Glomerular endothelial cell (primary cell): ENCODE data around the gene CSNK1D. TPM values are rescaled to one million over a fixed set of nuclear protein-coding genes. Genes with fewer than 3 reads are reported as not detected.
A peak's percentile ranks its signal among the peaks of the same experiment; 100 is the strongest.

Source experiments
- DNase-seq: peaks from one replicate; pipeline ENCODE4 v3.0.0-alpha.2; 2011; ENCODE audit warnings: low read depth, low spot score; ENCODE audit errors: extremely low read depth
- total RNA-seq: library from RNA; depleted of rRNA; stranded (reverse); fragments of >200 nt; gene quantifications from 2 replicates; pipeline ENCODE4 v1.2.3, GENCODE V29; 2015

The CSNK1D gene
- total RNA-seq, 1 donor from 2014 or later: 88.0 TPM

DNA sequence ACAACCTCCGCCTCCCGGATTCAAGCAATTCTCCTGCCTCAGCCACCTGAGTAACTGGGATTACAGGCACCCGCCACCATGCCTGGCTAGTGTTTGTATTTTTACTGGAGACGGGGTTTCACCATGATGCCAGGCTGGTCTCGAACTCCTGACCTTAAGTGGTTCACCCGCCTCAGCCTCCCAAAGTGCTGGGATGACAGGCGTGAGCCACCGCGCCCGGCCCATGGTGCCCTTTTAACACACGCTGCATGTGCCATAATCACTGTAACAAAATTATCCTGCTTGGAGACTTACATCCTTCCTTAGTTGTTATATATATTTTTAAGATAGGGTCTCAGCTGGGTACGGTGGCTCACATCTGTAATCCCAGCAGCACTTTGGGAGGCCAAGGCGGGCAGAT, 38.5 kb upstream of the CSNK1D start:
- DNase-seq: no peak

DNA sequence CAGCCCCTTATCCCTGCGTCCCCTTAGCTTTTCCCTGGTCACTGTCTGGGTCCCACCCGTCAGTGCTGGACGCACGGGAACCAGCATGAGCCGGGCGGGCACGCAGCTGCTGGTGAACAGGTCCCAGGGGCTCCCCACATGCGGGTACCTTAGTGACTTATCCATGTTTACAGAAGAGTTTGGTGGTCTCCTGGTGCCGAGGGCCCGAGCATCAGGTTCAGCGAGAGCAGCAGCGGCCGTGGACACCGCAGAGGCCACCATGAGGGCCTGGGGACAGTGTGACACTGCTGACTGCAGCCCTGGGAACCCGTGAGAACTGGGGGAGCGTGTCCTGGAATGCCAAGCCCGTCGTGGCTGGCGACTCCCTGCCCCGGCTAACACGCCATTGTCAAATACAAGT, 37.4 kb upstream of the CSNK1D start:
- DNase-seq: no peak

- DNase-seq: no peak
Measured at GRCh38 chr17:82309656-82310570, 36.4 kb upstream of the CSNK1D start.

GRCh38 chr17:82305727-82306300, 32.3 kb upstream of the CSNK1D start:
- DNase-seq: no peak

- DNase-seq: no peak
Measured at GRCh38 chr17:82304826-82305726, 31.6 kb upstream of the CSNK1D start.

- no peak for DNase-seq
Measured at GRCh38 chr17:82303944-82304808, 30.7 kb upstream of the CSNK1D start.

GRCh38 chr17:82302991-82303943, 29.8 kb upstream of the CSNK1D start:
- DNase-seq: no peak

- no peak for DNase-seq
Measured at GRCh38 chr17:82302568-82302963, 29.1 kb upstream of the CSNK1D start.

GRCh38 chr17:82301916-82302567, 28.5 kb upstream of the CSNK1D start:
- no peak for DNase-seq

DNA sequence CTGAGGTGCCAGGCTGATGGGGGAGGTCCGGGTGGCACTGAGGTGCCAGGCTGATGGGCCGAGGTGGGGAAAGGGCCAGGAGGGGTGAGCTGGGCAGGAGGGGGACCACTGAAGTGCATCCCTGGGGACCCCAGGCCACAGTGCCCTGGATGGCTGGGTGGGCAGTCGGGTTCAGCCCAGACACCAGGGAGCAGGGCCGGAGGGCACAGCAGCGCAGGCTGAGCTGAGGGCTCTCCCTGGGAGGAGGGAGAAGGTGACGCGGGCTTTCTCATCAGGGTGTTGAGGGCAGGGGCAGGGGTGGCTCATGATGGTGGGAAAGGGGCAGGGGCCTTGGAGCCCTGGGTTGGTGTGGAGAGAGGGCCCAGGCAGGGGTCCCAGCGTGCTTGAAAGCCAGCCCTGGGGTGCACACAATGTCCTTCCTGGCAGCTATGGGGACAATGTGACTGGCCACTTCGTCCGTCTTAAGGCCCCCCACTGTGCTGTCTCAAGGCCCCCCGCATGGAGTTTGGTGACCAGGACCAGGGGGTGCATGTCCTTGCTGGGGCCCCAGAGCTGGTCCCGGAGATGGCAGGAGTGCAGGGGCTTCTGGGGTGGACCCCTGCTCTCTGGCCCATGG, 27.9 kb upstream of the CSNK1D start:
- DNase-seq: no peak

DNA sequence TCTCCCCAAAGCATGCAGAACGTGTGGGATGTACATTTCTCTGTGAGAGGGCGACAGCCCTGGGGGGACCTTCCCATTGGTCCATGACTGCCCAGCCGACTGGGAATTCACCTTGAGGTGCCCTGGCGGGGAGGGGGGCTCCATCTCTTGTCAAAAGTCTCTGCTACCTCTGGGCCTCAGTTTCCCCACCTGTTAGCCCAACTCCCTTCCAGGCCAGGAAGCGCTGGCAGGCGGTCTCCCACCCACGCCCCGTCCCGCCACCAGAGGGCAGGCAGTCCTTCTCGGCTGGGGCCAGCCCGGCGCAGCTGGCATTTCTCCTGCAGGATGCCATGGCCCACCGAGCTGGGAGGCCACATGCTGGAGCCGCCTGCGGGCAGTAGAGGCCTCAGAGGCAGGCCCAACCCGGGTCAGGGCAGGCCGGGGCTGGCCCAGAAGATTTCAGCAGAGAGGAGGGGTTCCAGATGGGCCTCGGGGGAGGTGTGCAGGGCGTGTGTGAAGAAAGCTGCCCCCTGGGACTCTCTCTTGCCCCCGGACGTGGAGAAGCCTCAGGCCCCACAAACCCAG, 27.3 kb upstream of the CSNK1D start:
- no peak for DNase-seq

GRCh38 chr17:82300228-82300627, 26.7 kb upstream of the CSNK1D start:
- DNase-seq: no peak

DNA sequence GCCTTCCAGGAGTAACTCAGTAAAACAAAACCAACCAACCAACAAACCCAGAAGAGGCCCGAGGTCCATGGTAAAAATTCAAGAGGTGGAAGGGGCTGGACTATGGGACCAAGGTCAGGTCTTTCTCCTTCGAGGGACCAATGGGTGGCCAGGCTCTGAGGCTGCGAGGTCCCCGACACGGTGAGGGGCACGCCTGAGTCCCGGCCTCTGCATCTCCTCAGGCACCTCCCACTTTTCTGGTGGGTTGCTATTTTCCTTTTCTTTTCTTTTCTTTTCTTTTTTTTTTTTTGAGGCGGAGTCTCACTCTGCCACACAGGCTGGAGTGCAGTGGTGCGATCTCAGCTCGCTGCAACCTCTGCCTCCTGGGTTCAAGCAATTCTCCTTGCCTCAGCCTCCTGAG, 26.0 kb upstream of the CSNK1D start:
- no peak for DNase-seq

- DNase-seq: no peak
Measured at GRCh38 chr17:82298538-82299421, 25.3 kb upstream of the CSNK1D start.

DNA sequence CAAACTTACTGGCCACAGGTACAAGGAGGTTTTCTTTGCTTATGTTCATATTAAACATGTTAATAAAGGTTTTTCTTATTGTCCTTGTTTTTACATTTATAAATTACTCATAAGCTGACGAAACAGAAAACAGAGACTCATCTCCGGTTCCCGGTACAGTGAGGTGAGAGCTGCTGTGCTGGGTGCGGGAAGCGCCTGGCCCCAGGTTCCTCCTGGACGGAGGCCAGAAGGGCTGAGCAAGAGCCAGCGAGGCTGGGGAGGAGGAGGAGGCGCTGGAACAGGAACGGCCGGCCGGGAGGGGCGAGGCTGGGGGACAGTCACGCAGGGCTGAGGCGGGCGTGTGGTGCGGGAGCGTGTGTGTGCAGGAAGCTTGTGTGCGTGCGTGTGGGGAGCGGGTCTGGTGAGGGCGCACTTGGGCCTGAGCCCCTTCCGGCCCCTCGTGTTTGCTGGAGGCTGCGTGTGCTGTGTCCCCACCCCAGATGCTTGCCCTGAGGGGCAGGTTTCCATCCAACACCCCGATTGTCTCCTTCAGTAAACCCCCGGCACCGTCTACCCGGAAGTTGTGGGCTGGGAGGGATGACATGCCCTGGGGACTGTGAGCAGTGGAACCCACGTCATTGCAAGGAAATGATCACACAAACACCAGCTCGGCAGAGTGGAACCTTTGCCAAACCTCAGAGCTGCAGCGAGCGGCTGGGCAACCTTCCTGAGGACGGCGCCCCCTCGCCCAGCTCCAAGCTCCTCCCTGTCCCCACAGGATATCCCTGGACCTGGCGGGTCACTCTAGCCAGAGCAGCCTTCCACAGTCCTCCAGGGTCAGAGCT, 24.4 kb upstream of the CSNK1D start:
- peak; percentile 68 for DNase-seq

DNA sequence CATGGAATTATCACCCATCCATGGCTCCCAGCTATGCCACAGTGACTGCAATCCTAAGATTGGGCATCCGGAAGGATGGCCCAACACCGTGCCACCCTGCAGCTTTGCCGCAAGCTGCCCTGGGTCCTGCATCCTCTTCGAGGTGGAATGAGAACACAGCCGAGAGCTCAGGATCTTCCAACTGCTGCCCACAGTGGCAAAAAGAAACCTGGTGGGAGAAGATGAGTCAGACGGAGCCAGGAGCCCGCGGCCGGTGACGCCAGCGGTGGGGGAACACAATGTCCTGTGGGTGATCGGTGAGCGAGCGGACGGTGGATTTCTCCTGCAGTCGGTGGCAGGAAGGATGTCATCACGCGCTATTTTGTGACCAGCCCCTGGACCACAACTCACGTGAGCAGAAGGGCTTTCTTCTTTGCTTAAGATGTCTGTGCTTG, 23.8 kb upstream of the CSNK1D start:
- peak; percentile 61 for DNase-seq
